ENCODE measurements around the gene TXNRD2.
"Not testable (repeated sequence)": the region's sequence is repeated elsewhere in the genome, so short reads cannot be mapped to it uniquely, and the experiment has no call there.

The TXNRD2 gene

GRCh38 chr22:19831979-19832378 is 109.6 kb downstream of the TXNRD2 start:
- H2BK5ac ChIP-seq (ENCODE audit: low read length); H4K8ac ChIP-seq (ENCODE audit: low read depth, low read length); H3K9ac ChIP-seq (ENCODE audit: low read depth, low read length, poor library complexity); H3K36me3 ChIP-seq (replicated peaks in 1 of 2; ENCODE audit: control insufficient read depth in 2 of 2, insufficient read depth in 2 of 2, low read length in 2 of 2); H3K4ac ChIP-seq (ENCODE audit: low read length); H2BK120ac ChIP-seq (ENCODE audit: low read depth, low read length); H2AK5ac ChIP-seq (ENCODE audit: low read depth, low read length); H2BK15ac ChIP-seq (ENCODE audit: low read length); H3K4me1 ChIP-seq (ENCODE audit: control insufficient read depth in 2 of 2, insufficient read depth in 1 of 2, low read depth in 1 of 2, low read length in 2 of 2); H3K4me2 ChIP-seq (ENCODE audit: insufficient read depth, low read length, poor library complexity, severe bottlenecking); H3K14ac ChIP-seq (ENCODE audit: low read length); H3K27ac ChIP-seq (replicated peaks; ENCODE audit: low read length); H3K79me1 ChIP-seq (ENCODE audit: low read depth, low read length); H2AFZ ChIP-seq (ENCODE audit: low read length); H4K91ac ChIP-seq (ENCODE audit: low read depth, low read length, poor library complexity); H3K27me3 ChIP-seq (ENCODE audit: control insufficient read depth in 3 of 3, insufficient read depth in 3 of 3, low read depth in 1 of 3, low read length in 3 of 3); H3K18ac ChIP-seq (ENCODE audit: low read length); H2BK12ac ChIP-seq (ENCODE audit: low read length); H3K4me3 ChIP-seq (ENCODE audit: low read length in 2 of 2); H3K9me3 ChIP-seq (replicated peaks in 1 of 2; ENCODE audit: control insufficient read depth in 2 of 2, insufficient read depth in 1 of 2, low read depth in 1 of 2, low read length in 2 of 2); H3K23ac ChIP-seq (ENCODE audit: low read depth, low read length, poor library complexity); DNase-seq (ENCODE audit: low spot score): not testable (repeated sequence)
- WGBS, 2 donors (ENCODE audit: extremely low coverage in 2 of 2, insufficient read length in 2 of 2, insufficient replicate concordance in 1 of 2), result no CpG with 5 or more reads among the region's 3 CpGs

GRCh38 chr22:19831016-19831415 is 110.6 kb downstream of the TXNRD2 start:
- no peak overlapping the region for H3K14ac ChIP-seq (ENCODE audit: low read length)
- no peak overlapping the region for H3K4me2 ChIP-seq (ENCODE audit: insufficient read depth, low read length, poor library complexity, severe bottlenecking)
- no peak overlapping the region for H3K18ac ChIP-seq (ENCODE audit: low read length)
- H3K4me1 ChIP-seq (ENCODE audit: control insufficient read depth in 2 of 2, insufficient read depth in 1 of 2, low read depth in 1 of 2, low read length in 2 of 2), result no peaks in the 10 kb centered on the region
- H3K9ac ChIP-seq (ENCODE audit: low read depth, low read length, poor library complexity), result no peak overlapping the region
- H3K79me1 ChIP-seq (ENCODE audit: low read depth, low read length), result no peaks in the 10 kb centered on the region
- no peak overlapping the region for H2BK15ac ChIP-seq (ENCODE audit: low read length)
- no peak overlapping the region for H2BK5ac ChIP-seq (ENCODE audit: low read length)
- no peaks in the 10 kb centered on the region for H3K36me3 ChIP-seq (replicated peaks in 1 of 2; ENCODE audit: control insufficient read depth in 2 of 2, insufficient read depth in 2 of 2, low read length in 2 of 2)
- H2AK5ac ChIP-seq (ENCODE audit: low read depth, low read length), result no peak overlapping the region
- H3K27ac ChIP-seq (replicated peaks; ENCODE audit: low read length), result no peak overlapping the region
- H3K9me3 ChIP-seq (replicated peaks in 1 of 2; ENCODE audit: control insufficient read depth in 2 of 2, insufficient read depth in 1 of 2, low read depth in 1 of 2, low read length in 2 of 2), result peaks cover 0 to 4% of the 10 kb centered on the region in 2 donors
- no peak overlapping the region for H3K23ac ChIP-seq (ENCODE audit: low read depth, low read length, poor library complexity)
- H4K91ac ChIP-seq (ENCODE audit: low read depth, low read length, poor library complexity), result no peak overlapping the region
- no peak overlapping the region for H4K8ac ChIP-seq (ENCODE audit: low read depth, low read length)
- H2BK120ac ChIP-seq (ENCODE audit: low read depth, low read length), result no peak overlapping the region
- no peak overlapping the region for H2BK12ac ChIP-seq (ENCODE audit: low read length)
- H2AFZ ChIP-seq (ENCODE audit: low read length), result no peak overlapping the region
- no peaks in the 10 kb centered on the region for H3K27me3 ChIP-seq (ENCODE audit: control insufficient read depth in 3 of 3, insufficient read depth in 3 of 3, low read depth in 1 of 3, low read length in 3 of 3)
- no CpG with 5 or more reads among the region's 6 CpGs for WGBS, 2 donors (ENCODE audit: extremely low coverage in 2 of 2, insufficient read length in 2 of 2, insufficient replicate concordance in 1 of 2)
- no peak overlapping the region for H3K4ac ChIP-seq (ENCODE audit: low read length)
- DNase-seq (ENCODE audit: low spot score), result no peak
- no peak overlapping the region for H3K4me3 ChIP-seq (ENCODE audit: low read length in 2 of 2)

- H2AFZ ChIP-seq (ENCODE audit: low read length), result no peak overlapping the region
- no peak overlapping the region for H3K4me3 ChIP-seq (ENCODE audit: low read length in 2 of 2)
- no peak overlapping the region for H4K91ac ChIP-seq (ENCODE audit: low read depth, low read length, poor library complexity)
- H3K18ac ChIP-seq (ENCODE audit: low read length), result no peak overlapping the region
- H3K9me3 ChIP-seq (replicated peaks in 1 of 2; ENCODE audit: control insufficient read depth in 2 of 2, insufficient read depth in 1 of 2, low read depth in 1 of 2, low read length in 2 of 2), result peaks cover 0 to 4% of the 10 kb centered on the region in 2 donors
- no CpG with 5 or more reads among the region's 2 CpGs for WGBS, 2 donors (ENCODE audit: extremely low coverage in 2 of 2, insufficient read length in 2 of 2, insufficient replicate concordance in 1 of 2)
- H2BK120ac ChIP-seq (ENCODE audit: low read depth, low read length), result no peak overlapping the region
- H4K8ac ChIP-seq (ENCODE audit: low read depth, low read length), result no peak overlapping the region
- H3K27ac ChIP-seq (replicated peaks; ENCODE audit: low read length), result no peak overlapping the region
- H3K23ac ChIP-seq (ENCODE audit: low read depth, low read length, poor library complexity), result no peak overlapping the region
- H2BK12ac ChIP-seq (ENCODE audit: low read length), result no peak overlapping the region
- H2BK15ac ChIP-seq (ENCODE audit: low read length), result no peak overlapping the region
- no peak overlapping the region for H3K4me2 ChIP-seq (ENCODE audit: insufficient read depth, low read length, poor library complexity, severe bottlenecking)
- H3K9ac ChIP-seq (ENCODE audit: low read depth, low read length, poor library complexity), result no peak overlapping the region
- no peak overlapping the region for H3K4ac ChIP-seq (ENCODE audit: low read length)
- peaks cover 0 to 2% of the 10 kb centered on the region in 2 donors for H3K36me3 ChIP-seq (replicated peaks in 1 of 2; ENCODE audit: control insufficient read depth in 2 of 2, insufficient read depth in 2 of 2, low read length in 2 of 2)
- H3K14ac ChIP-seq (ENCODE audit: low read length), result no peak overlapping the region
- no peak for DNase-seq (ENCODE audit: low spot score)
- peaks cover 0 to 4% of the 10 kb centered on the region in 2 donors for H3K4me1 ChIP-seq (ENCODE audit: control insufficient read depth in 2 of 2, insufficient read depth in 1 of 2, low read depth in 1 of 2, low read length in 2 of 2)
- H2AK5ac ChIP-seq (ENCODE audit: low read depth, low read length), result no peak overlapping the region
- no peaks in the 10 kb centered on the region for H3K27me3 ChIP-seq (ENCODE audit: control insufficient read depth in 3 of 3, insufficient read depth in 3 of 3, low read depth in 1 of 3, low read length in 3 of 3)
- no peak overlapping the region for H2BK5ac ChIP-seq (ENCODE audit: low read length)
- H3K79me1 ChIP-seq (ENCODE audit: low read depth, low read length), result peaks cover 4% of the 10 kb centered on the region
Measured at GRCh38 chr22:19828035-19828401, 113.6 kb downstream of the TXNRD2 start.

GRCh38 chr22:19827341-19828034 is 114.1 kb downstream of the TXNRD2 start:
- no CpG with 5 or more reads among the region's 10 CpGs for WGBS, 2 donors (ENCODE audit: extremely low coverage in 2 of 2, insufficient read length in 2 of 2, insufficient replicate concordance in 1 of 2)
- Histone ChIP-seq H3K4ac (ENCODE audit: low read length) (no peak overlapping the region), H3K18ac (ENCODE audit: low read length) (no peak overlapping the region), H3K23ac (ENCODE audit: low read depth, low read length, poor library complexity) (no peak overlapping the region), H3K14ac (ENCODE audit: low read length) (no peak overlapping the region), H2BK5ac (ENCODE audit: low read length) (no peak overlapping the region), H3K9ac (ENCODE audit: low read depth, low read length, poor library complexity) (no peak overlapping the region), H2BK12ac (ENCODE audit: low read length) (no peak overlapping the region), H3K4me3 (ENCODE audit: low read length in 2 of 2) (no peak overlapping the region), H3K27me3 (ENCODE audit: control insufficient read depth in 3 of 3, insufficient read depth in 3 of 3, low read depth in 1 of 3, low read length in 3 of 3) (no peaks in the 10 kb centered on the region), H2AFZ (ENCODE audit: low read length) (no peak overlapping the region), H2BK120ac (ENCODE audit: low read depth, low read length) (no peak overlapping the region), H3K9me3 (replicated peaks in 1 of 2; ENCODE audit: control insufficient read depth in 2 of 2, insufficient read depth in 1 of 2, low read depth in 1 of 2, low read length in 2 of 2) (peaks cover 0 to 4% of the 10 kb centered on the region in 2 donors), H3K79me1 (ENCODE audit: low read depth, low read length) (peaks cover 4% of the 10 kb centered on the region), H3K27ac (replicated peaks; ENCODE audit: low read length) (no peak overlapping the region), H2AK5ac (ENCODE audit: low read depth, low read length) (no peak overlapping the region), H3K36me3 (replicated peaks in 1 of 2; ENCODE audit: control insufficient read depth in 2 of 2, insufficient read depth in 2 of 2, low read length in 2 of 2) (peaks cover 0 to 2% of the 10 kb centered on the region in 2 donors), H4K8ac (ENCODE audit: low read depth, low read length) (no peak overlapping the region), H3K4me2 (ENCODE audit: insufficient read depth, low read length, poor library complexity, severe bottlenecking) (no peak overlapping the region), H3K4me1 (ENCODE audit: control insufficient read depth in 2 of 2, insufficient read depth in 1 of 2, low read depth in 1 of 2, low read length in 2 of 2) (peaks cover 0 to 4% of the 10 kb centered on the region in 2 donors), H2BK15ac (ENCODE audit: low read length) (no peak overlapping the region), H4K91ac (ENCODE audit: low read depth, low read length, poor library complexity) (no peak overlapping the region)
- DNase-seq (ENCODE audit: low spot score), result no peak

All from neuronal stem cell (in vitro differentiated cells).